HG03159 (cell line): ENCODE data around the gene NMNAT2.

Source experiments
- ATAC-seq: cut with Tn5 transposase; IDR thresholded peaks from one replicate; pipeline ENCODE4 v1.9.1; 2021; ENCODE audit warnings: mild to moderate bottlenecking, moderate library complexity; ENCODE audit not compliant: unreplicated experiment

The NMNAT2 gene

DNA sequence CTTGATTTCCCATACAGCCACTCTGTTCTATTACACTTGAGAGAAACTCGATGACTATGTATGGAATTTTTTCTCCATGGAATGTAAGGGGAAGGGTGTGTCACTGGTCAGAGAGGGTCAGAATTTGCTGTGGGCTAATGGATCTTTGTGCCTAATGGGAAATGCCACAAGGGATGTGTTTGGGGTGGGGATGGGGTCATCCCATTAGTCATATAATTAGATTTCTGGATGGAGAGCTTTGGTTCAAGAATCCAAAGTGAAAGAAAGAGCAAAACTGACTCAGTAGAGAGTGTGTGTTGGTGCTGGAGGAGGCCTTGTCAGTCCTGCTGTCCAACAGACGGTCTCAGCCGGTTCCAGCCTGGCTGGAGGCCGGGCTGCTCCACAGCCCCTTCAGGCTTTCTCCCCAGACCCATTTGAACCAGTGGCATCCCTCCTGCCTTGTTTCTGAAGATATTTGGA lies 145.8 kb downstream of the NMNAT2 start:
- no peak for ATAC-seq

- no peak for ATAC-seq
These were observed 147.5 kb downstream of the NMNAT2 start for GRCh38 chr1:183270541-183271141.

GRCh38 chr1:183267646-183268431 lies 150.3 kb downstream of the NMNAT2 start:
- no peak for ATAC-seq

- no peak for ATAC-seq
These were observed 154.1 kb downstream of the NMNAT2 start for GRCh38 chr1:183263886-183264602.

DNA sequence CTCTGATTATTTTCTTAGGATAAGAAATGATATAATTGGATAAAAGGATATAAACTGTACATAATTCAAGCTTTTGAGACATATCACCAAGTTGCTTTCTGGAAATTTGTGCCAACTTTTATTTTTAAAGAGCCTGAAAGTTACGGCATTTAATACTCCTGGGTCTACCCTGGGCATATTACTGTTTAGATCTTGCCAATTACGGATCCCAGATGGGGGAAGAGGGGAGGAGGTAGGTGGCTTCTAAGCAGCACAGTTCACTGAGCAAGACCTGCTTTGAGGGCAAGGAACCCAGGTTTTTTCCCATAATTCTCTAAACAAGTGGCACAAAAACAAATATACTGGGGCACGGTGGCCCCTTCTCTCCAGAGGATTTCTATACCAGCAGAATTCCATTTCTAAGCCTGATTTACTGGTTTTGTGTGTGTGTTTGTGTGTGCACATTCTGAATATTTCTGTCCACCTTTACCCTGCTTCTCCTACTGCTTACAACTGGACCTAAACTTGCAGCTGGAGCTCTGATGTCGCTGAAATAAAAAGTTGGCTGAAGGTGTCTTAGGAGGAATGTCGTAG lies 155.5 kb downstream of the NMNAT2 start:
- ATAC-seq, result no peak

DNA sequence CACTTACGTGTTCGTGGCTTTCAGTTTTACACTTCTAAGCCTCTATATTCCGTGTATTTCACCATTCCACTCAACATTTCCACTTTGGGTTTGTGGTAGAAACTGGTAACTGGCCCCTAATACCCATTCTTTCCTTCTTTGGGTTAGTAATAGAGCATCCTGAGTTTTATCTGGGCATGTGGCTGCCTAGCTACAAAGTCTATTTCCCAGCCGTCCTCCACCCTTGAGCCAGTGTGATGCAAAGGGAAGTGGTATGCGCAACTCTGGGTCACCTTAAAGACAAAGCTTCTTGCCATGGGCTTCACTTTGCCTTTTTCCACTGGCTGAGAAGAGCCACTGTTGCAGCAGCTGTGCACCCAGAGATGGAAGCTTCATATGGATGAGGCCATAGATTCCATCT lies 158.3 kb downstream of the NMNAT2 start:
- ATAC-seq, result no peak

DNA sequence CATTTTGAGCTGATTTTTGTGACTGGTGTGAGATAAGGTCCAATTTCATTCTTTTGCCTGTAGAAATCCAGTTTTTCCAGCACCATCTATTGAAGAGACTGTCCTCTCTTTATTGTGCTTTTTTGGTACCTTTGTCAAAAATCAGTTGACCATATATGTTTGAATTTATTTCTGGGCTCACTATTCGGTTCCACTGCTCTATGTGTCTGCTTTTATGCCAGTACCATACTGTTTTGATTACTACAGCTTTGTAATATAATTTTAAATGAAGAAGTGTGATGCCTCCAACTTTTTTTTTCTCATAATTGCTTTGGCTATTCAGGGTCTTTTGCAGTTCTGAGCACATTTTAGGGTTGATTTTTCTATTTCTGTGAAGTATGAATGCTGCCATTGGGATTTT lies 163.1 kb downstream of the NMNAT2 start:
- no peak for ATAC-seq

- no peak for ATAC-seq
These were observed 166.2 kb downstream of the NMNAT2 start for GRCh38 chr1:183251959-183252450.

DNA sequence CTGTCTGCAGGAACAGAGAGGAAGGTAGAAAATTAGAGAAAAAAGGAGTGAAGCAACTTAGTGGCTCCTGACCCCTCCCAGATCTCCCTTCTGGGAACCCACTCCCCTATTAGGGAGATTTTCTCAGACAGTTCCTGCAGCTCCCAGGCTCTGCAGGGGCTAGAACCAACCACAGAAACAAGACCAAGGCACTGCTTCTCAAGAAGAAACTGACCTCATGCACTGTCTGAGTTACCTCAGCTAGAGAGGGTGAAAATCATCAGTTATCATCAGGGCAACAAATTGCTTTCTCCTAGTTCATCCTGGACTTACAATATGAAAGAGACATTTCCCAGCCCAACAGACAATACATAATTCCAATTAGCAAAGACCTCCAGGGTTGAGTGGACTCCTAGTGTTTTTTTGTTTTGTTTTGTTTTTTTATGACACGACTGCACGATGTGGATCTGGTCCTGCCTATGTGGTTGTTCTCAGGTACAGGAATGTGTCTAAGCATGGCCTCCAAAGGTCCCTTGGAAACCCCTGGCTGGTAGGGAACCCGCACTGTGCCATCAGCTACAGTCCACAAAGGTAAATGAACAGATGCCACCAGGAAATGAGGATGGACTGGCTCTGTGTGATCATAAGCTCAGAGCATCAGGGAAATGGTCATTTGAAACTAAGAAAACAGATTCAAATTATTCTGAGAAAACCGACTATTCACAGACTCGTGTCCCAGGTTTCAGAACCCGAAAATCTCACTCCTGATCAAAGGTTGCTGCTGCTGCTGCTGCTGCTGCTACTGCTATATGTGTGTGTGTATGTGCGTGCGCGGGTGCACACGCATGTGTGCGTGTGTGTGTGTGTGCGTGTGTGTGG lies 166.8 kb downstream of the NMNAT2 start:
- no peak for ATAC-seq

- no peak for ATAC-seq
These were observed 168.2 kb downstream of the NMNAT2 start for GRCh38 chr1:183249941-183250452.

DNA sequence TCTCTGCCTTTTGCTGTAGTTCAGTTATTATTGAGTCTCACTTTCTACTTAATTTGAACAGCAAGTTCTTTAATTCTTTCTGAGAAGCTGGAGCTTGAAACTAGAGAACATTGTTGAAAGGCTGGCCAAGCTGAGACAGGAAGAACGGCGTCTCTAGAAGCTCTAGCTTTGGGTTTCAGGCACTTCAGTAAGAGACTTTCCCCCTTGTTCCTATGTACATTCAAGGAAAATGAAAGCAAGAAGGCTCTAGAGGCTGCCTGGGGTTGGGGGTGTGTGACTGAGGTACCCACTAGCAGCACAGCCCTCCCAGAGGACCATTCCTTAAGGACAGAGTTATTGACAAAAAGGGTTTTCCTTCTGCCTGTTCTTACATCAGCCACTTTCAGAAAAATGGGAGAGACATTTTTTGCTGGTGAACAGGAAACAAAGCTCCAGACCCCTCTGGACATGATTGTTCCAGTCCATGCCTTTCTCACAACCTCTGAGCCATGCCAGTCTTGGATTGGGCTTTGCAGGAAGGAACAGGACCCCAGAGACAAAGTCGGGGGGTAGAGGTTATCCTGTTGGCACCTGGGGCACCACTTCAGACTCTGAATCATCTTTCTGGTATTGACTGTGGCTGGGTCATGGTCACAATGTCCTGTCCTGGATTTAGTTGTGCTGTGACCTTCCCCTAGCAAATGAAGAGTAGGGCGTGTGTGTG lies 169.0 kb downstream of the NMNAT2 start:
- ATAC-seq, result no peak

DNA sequence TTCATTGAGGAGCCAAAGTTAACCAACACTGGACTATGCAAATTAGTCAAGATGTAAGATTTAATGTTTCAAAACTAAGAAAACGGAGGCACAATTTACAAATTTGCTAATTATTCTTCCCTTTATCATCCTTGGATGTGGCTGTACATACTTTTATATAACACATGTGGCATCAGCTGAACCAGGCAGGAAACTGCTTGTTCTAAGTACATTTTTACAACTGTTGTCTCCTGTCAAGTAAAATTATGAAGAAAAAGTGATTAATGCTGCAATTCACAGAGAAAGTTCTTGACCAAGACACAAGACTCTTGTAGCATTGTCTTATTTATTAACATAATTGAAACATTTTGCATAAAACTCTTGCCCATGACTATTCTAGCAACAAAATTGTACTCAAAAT lies 170.2 kb downstream of the NMNAT2 start:
- no peak for ATAC-seq

DNA sequence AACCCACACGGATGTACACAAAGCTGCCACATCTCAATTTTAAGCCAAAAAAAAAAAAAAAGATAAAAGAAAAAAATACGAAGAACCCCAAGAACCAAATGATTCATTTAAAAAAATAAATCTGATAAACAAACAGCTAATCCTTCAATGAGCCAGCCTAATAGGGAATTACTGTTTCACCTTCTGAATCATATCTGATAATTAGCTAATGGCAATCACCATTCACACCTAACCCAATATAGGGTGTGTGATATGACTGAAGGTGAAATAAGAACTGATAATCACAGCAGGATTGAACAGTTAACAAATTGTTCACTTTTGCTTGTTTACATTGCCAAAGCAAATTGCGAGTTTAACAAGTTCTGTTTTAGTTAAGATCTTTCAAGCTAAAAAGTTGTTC lies 170.7 kb downstream of the NMNAT2 start:
- ATAC-seq, result no peak

GRCh38 chr1:183247066-183247465 lies 171.1 kb downstream of the NMNAT2 start:
- no peak for ATAC-seq

GRCh38 chr1:183246436-183246835 lies 171.7 kb downstream of the NMNAT2 start:
- ATAC-seq, result no peak

DNA sequence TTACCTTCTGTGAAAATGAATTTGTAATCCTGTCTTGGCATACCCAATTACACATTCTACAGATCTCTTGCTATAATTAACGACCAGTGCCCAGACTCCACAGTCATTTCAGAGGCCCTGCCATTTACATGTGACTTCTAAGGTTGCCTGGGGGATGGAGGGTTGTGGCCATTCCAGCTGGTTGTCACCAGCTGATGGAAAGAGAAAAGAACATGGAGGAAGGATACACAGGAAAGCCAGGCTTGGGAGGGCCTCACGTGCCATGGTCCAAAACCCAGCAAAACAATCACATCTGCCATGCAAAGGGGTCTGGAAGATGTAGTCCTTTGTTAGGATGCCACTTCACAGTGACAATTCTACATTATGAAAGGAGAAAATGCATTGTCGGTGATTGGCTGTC lies 172.8 kb downstream of the NMNAT2 start:
- ATAC-seq, result no peak

GRCh38 chr1:183244466-183244865 lies 173.7 kb downstream of the NMNAT2 start:
- no peak for ATAC-seq

GRCh38 chr1:183243161-183244050 lies 174.8 kb downstream of the NMNAT2 start:
- ATAC-seq, result no peak

DNA sequence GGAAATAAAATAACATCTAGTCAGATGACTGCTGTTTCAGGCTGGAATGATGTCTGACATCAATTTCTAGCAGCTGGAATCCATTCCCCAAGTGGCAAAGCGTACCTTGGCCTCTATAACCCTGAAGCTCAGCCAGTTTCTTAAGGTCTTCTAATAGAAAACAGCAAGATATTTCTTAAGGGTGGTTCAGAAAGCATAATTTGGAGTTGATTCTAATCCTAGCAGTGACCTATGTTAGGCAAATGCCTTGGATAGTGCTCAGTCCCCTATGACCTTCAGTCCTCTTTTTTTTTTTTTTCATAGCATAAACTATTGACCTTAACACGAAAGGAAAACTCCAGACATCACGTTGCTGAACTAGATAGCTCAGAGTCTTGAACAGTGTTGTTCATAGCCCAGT lies 175.6 kb downstream of the NMNAT2 start:
- ATAC-seq, result no peak
